Transverse colon (tissue), 4 donors: Measurements from ENCODE around the gene CIAO1. TPM values are rescaled to one million over a fixed set of nuclear protein-coding genes. Genes with fewer than 3 reads are reported as not detected.

Source experiments
- DNase-seq: peaks from one replicate; pipeline ENCODE4 v3.0.0-alpha.2; 2019
- H3K27ac ChIP-seq, 4 donors: fragments of 200-600 bp; sonication (generic); 2 replicates each; pipeline ENCODE4 v1.5.1; 2016 to 2018; ENCODE audit warnings: inconsistent platforms in 4 of 4
- H3K27me3 ChIP-seq: fragments of 200-600 bp; sonication (generic); 2 replicates; pipeline ENCODE4 v1.5.1; 2017; ENCODE audit warnings: inconsistent platforms
- H3K36me3 ChIP-seq, 4 donors: fragments of 200-600 bp; sonication (generic); 2 replicates each; pipeline ENCODE4 v1.5.1; 2017 to 2019; ENCODE audit warnings: inconsistent platforms in 4 of 4
- H3K4me1 ChIP-seq, 4 donors: fragments of 200-600 bp; sonication (generic); 2 replicates each; pipeline ENCODE4 v1.5.1; 2017 to 2020; ENCODE audit warnings: inconsistent platforms in 4 of 4
- H3K4me3 ChIP-seq, 4 donors: fragments of 200-600 bp; sonication (generic); 1 replicate in 1 of 4; 2 replicates in 3 of 4; pipeline versions ENCODE4 v1.5.1 to v1.6.1; 2017 to 2019; ENCODE audit warnings: inconsistent platforms in 4 of 4
- H3K9me3 ChIP-seq, 2 donors: fragments of 200-600 bp; sonication (generic); 2 replicates each; pipeline ENCODE4 v1.5.1; 2017 to 2019; ENCODE audit warnings: inconsistent platforms in 2 of 2
- CTCF ChIP-seq, 5 experiments: fragments of 200-600 bp in 3 of 5; fragments of 450-650 bp in 2 of 5; sonication (generic) in 3 of 5; IDR thresholded peaks; 1 replicate in 2 of 5; 2 replicates in 3 of 5; pipeline ENCODE4 v1.5.1; 2016 to 2017; ENCODE audit warnings: antibody characterized with exemption in 5 of 5, inconsistent platforms in 3 of 5, mild to moderate bottlenecking in 2 of 5, moderate library complexity in 1 of 5
- EP300 ChIP-seq: sonication (generic); formaldehyde crosslinking; IDR thresholded peaks from one replicate; pipeline ENCODE4 v1.6.1; 2017; ENCODE audit warnings: antibody characterized with exemption, low read depth
- POLR2A ChIP-seq: fragments of 450-650 bp; IDR thresholded peaks from one replicate; pipeline ENCODE4 v1.6.1; 2016; ENCODE audit warnings: antibody characterized with exemption, mild to moderate bottlenecking, moderate library complexity
- POLR2AphosphoS5 ChIP-seq, 3 donors: sonication (generic); formaldehyde crosslinking; IDR thresholded peaks; one replicate each; pipeline ENCODE4 v1.6.1; 2016; ENCODE audit warnings: antibody characterized with exemption in 3 of 3
- WGBS, 2 donors: methylation state at CpG; one replicate each; pipeline ENCODE4 v1.1.5; 2018; ENCODE audit warnings: low coverage in 1 of 2; 5-methylcytosine and 5-hydroxymethylcytosine counted together
- in situ Hi-C, 4 donors: fragments of 200-750 bp; cut with MboI; loops; one replicate each; pipeline versions ENCODE4 v1.15.0 to v1.15.1; 2017; ENCODE audit warnings: low sequenced_read_pairs in 3 of 4, low pct_ligation_motif_present in 1 of 4, low pct_unique_long_range_greater_than_20kb in 1 of 4
- intact Hi-C: fragments of 100-400 bp; cut with DNase I; formaldehyde crosslinking; loops from one replicate; pipeline ENCODE4 v1.15.1; 2023; ENCODE audit warnings: low total_unique reads
- total RNA-seq, 4 donors: library from RNA; depleted of rRNA; stranded (reverse); fragments of >200 nt; gene quantifications; one replicate each; pipeline ENCODE4 v1.1.0, GENCODE V29; 2016

The CIAO1 gene
- total RNA-seq, 4 donors from 2014 or later: 114 to 220 (median 143) TPM

- no peaks in the 10 kb centered on the region for H3K36me3 ChIP-seq
- intact Hi-C loops (no loop called here), in situ Hi-C loops (loop anchor here in 1 of 4 donors (25.0 kb wide), 1 partner anchor 197 kb away; the partner anchor contains the start of gene NEURL3)
- H3K27me3 ChIP-seq: peaks cover 32% of the 10 kb centered on the region
- no peaks in the 10 kb centered on the region for H3K9me3 ChIP-seq
- 82% methylated on average over 3 of the region's 3 CpGs; no CpG with 5 or more reads in 1 of the 2 donors for WGBS, 2 donors
- H3K4me3 ChIP-seq: no peak overlapping the region
- H3K27ac ChIP-seq: no peak overlapping the region
- TF ChIP-seq CTCF (IDR thresholded peaks at IDR 0.05) (no peak), POLR2AphosphoS5 (IDR thresholded peaks at IDR 0.05) (no peak), POLR2A (no peak), EP300 (no peak)
- no peak for DNase-seq
- no peaks in the 10 kb centered on the region for H3K4me1 ChIP-seq
Observed at GRCh38 chr2:96315005-96315399, 49.0 kb downstream of the CIAO1 start.

GRCh38 chr2:96315400-96316071, 49.5 kb downstream of the CIAO1 start:
- Histone ChIP-seq H3K27ac (peak overlapping the region in 2 of 4 donors; percentile 4 to 30), H3K27me3 (peaks cover 38% of the 10 kb centered on the region), H3K4me3 (no peak overlapping the region), H3K9me3 (no peaks in the 10 kb centered on the region), H3K4me1 (no peaks in the 10 kb centered on the region), H3K36me3 (no peaks in the 10 kb centered on the region)
- intact Hi-C loops: no loop called here
- DNase-seq: peak; percentile 16
- TF ChIP-seq CTCF (IDR thresholded peaks at IDR 0.05) (no peak), POLR2AphosphoS5 (IDR thresholded peaks at IDR 0.05) (no peak), POLR2A (no peak), EP300 (no peak)
- 47 to 67% methylated on average over 3 to 5 of the region's 7 CpGs for WGBS, 2 donors
- in situ Hi-C loops: loop anchor here in 1 of 4 donors (25.0 kb wide), 1 partner anchor 197 kb away; the partner anchor contains the start of gene NEURL3

- Histone ChIP-seq H3K36me3 (no peaks in the 10 kb centered on the region), H3K4me1 (peaks cover 0 to 13% (median 11%) of the 10 kb centered on the region in 4 donors), H3K4me3 (no peak overlapping the region), H3K27me3 (peaks cover 52% of the 10 kb centered on the region), H3K9me3 (no peaks in the 10 kb centered on the region), H3K27ac (no peak overlapping the region)
- DNase-seq: no peak
- intact Hi-C loops (no loop called here), in situ Hi-C loops (loop anchor here in 1 of 4 donors (25.0 kb wide), 1 partner anchor 195 kb away; the partner anchor contains the start of gene NEURL3)
- no peak for TF ChIP-seq EP300
- TF ChIP-seq CTCF (IDR thresholded peaks at IDR 0.05): no peak
- TF ChIP-seq POLR2AphosphoS5 (IDR thresholded peaks at IDR 0.05): no peak
- no peak for TF ChIP-seq POLR2A
Observed at GRCh38 chr2:96316999-96317398, 51.0 kb downstream of the CIAO1 start.

GRCh38 chr2:96317584-96317997, 51.6 kb downstream of the CIAO1 start:
- Histone ChIP-seq H3K4me1 (peaks cover 0 to 16% (median 13%) of the 10 kb centered on the region in 4 donors), H3K9me3 (no peaks in the 10 kb centered on the region), H3K4me3 (no peak overlapping the region), H3K36me3 (no peaks in the 10 kb centered on the region), H3K27me3 (peaks cover 58% of the 10 kb centered on the region), H3K27ac (no peak overlapping the region)
- intact Hi-C loops: no loop called here
- 78 to 79% methylated on average over 4 of the region's 4 CpGs for WGBS, 2 donors
- in situ Hi-C loops: loop anchor here in 1 of 4 donors (25.0 kb wide), 1 partner anchor 195 kb away; the partner anchor contains the start of gene NEURL3
- TF ChIP-seq POLR2AphosphoS5 (IDR thresholded peaks at IDR 0.05): no peak
- no peak for TF ChIP-seq POLR2A
- no peak for TF ChIP-seq EP300
- no peak for TF ChIP-seq CTCF (IDR thresholded peaks at IDR 0.05)
- DNase-seq: no peak
